GM12874 (cell line): ENCODE measurements around the gene SPAG9.

Experiments
- CTCF ChIP-seq: IDR thresholded peaks from 2 replicates; pipeline ENCODE4 v1.5.1; 2011; ENCODE audit warnings: low read depth, mild to moderate bottlenecking, control low read depth, low read length, moderate library complexity; ENCODE audit not compliant: insufficient read depth

The SPAG9 gene, protein sequence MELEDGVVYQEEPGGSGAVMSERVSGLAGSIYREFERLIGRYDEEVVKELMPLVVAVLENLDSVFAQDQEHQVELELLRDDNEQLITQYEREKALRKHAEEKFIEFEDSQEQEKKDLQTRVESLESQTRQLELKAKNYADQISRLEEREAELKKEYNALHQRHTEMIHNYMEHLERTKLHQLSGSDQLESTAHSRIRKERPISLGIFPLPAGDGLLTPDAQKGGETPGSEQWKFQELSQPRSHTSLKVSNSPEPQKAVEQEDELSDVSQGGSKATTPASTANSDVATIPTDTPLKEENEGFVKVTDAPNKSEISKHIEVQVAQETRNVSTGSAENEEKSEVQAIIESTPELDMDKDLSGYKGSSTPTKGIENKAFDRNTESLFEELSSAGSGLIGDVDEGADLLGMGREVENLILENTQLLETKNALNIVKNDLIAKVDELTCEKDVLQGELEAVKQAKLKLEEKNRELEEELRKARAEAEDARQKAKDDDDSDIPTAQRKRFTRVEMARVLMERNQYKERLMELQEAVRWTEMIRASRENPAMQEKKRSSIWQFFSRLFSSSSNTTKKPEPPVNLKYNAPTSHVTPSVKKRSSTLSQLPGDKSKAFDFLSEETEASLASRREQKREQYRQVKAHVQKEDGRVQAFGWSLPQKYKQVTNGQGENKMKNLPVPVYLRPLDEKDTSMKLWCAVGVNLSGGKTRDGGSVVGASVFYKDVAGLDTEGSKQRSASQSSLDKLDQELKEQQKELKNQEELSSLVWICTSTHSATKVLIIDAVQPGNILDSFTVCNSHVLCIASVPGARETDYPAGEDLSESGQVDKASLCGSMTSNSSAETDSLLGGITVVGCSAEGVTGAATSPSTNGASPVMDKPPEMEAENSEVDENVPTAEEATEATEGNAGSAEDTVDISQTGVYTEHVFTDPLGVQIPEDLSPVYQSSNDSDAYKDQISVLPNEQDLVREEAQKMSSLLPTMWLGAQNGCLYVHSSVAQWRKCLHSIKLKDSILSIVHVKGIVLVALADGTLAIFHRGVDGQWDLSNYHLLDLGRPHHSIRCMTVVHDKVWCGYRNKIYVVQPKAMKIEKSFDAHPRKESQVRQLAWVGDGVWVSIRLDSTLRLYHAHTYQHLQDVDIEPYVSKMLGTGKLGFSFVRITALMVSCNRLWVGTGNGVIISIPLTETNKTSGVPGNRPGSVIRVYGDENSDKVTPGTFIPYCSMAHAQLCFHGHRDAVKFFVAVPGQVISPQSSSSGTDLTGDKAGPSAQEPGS (N-terminal part only)

GRCh38 chr17:51120739-51121619 is at the start of gene SPAG9:
SPAG9 (minus strand) TSS chr17:51120868; CDS start chr17:51120656, 212 bp downstream.
- TF ChIP-seq CTCF: no peak

- no peak for TF ChIP-seq CTCF
These were observed 48.7 kb upstream of the SPAG9 start for GRCh38 chr17:51169340-51169739.

- peak; percentile 88 for TF ChIP-seq CTCF
These were observed 46.6 kb upstream of the SPAG9 start for GRCh38 chr17:51166987-51167931.

GRCh38 chr17:51166198-51166986 is 45.7 kb upstream of the SPAG9 start, which contains the start of gene NME2:
NME2 (plus strand) TSS chr17:51166411; CDS start chr17:51166831, 420 bp downstream.
- TF ChIP-seq CTCF: 0 out of 2 replicates have a peak, but pooled peaks have one; percentile 3

- no peak for TF ChIP-seq CTCF
These were observed 45.1 kb upstream of the SPAG9 start for GRCh38 chr17:51165680-51166197.
